MM.1S (cell line): ENCODE results near the gene TMEM184B.

Experiments used
- EZH2 ChIP-seq: fragments of 300-600 bp; sonication (generic); optimal IDR thresholded peaks from 2 replicates; pipeline ENCODE3; 2017; ENCODE audit warnings: low read depth, mild to moderate bottlenecking, antibody characterized with exemption, low read length, mixed read lengths
- EZH2phosphoT487 ChIP-seq: fragments of 300-600 bp; sonication (generic); IDR thresholded peaks from 2 replicates; pipeline ENCODE4 v1.6.1; 2018; ENCODE audit warnings: antibody characterized with exemption, low read length
- TF ChIP-seq, protein P1 (sequence below): fragments of 300-600 bp; sonication (generic); IDR thresholded peaks from 2 replicates; pipeline ENCODE4 v1.5.1; 2016; ENCODE audit warnings: antibody characterized with exemption, low read length, mixed read lengths

DNA sequence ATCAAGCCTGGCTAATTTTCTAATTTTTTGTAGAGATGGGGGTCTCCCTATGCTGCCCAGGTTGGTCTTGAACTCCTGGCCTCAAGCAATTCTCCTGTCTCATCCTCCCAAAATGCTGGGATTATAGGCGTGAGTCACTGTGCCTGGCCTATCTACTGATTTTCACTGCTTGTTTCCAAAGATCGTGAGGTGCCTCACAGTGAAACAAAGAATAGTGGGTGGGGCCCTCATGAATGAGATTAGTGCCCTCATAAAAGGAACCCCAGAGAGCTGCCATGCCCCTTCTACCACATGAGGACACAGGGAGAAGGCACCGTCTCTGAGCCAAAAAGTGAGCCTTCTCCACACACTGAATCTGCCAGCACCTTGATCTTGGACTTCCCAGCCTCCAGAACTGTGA lies 23.5 kb downstream of the TMEM184B start:
- no peak for TF ChIP-seq EZH2phosphoT487
- TF ChIP-seq, protein P1, sequence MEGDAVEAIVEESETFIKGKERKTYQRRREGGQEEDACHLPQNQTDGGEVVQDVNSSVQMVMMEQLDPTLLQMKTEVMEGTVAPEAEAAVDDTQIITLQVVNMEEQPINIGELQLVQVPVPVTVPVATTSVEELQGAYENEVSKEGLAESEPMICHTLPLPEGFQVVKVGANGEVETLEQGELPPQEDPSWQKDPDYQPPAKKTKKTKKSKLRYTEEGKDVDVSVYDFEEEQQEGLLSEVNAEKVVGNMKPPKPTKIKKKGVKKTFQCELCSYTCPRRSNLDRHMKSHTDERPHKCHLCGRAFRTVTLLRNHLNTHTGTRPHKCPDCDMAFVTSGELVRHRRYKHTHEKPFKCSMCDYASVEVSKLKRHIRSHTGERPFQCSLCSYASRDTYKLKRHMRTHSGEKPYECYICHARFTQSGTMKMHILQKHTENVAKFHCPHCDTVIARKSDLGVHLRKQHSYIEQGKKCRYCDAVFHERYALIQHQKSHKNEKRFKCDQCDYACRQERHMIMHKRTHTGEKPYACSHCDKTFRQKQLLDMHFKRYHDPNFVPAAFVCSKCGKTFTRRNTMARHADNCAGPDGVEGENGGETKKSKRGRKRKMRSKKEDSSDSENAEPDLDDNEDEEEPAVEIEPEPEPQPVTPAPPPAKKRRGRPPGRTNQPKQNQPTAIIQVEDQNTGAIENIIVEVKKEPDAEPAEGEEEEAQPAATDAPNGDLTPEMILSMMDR, result no peak
- no peak for TF ChIP-seq EZH2
